Endothelial cell of umbilical vein (primary cell): ENCODE results near the gene CUX1. TPM values are rescaled to one million over a fixed set of nuclear protein-coding genes. Genes with fewer than 3 reads are reported as not detected.
"Not testable (repeated sequence)": the region's sequence is repeated elsewhere in the genome, so short reads cannot be mapped to it uniquely, and the experiment has no call there.

Source experiments
- BruUV-seq: library from RNA; stranded (reverse); fragments of 400-500 nt; replicated peaks from 2 replicates; lab custom pipeline; 2021; lab: Mats Ljungman, UMichigan
- CTCF ChIA-PET: fragments of 300-600, 350-600 bp; sonication (Branson Sonifier 250); formaldehyde crosslinking; loops from one replicate; lab custom pipeline; 2021; ENCODE audit warnings: antibody characterized with exemption, inconsistent platforms; lab: Charles Lee
- POLR2A ChIA-PET: fragments of 300-600, 350-600 bp; sonication (Branson Sonifier 250); formaldehyde crosslinking; loops from one replicate; lab custom pipeline; 2021; ENCODE audit warnings: antibody characterized with exemption, inconsistent platforms; lab: Charles Lee
- DNase-seq: peaks from one replicate; pipeline ENCODE4 v3.0.0-alpha.2; 2011; ENCODE audit warnings: low read depth, low spot score
- FAIRE-seq: peaks from 2 replicates; lab custom pipeline; 2011; peaks lifted over from hg19 to GRCh38; lab: Jason Lieb, UNC
- H2AFZ ChIP-seq: 2 replicates; pipeline ENCODE4 v1.6.0; 2012; ENCODE audit warnings: low read depth, low read length, control low read depth, inconsistent platforms
- H3K27ac ChIP-seq: 2 replicates; pipeline ENCODE4 v1.5.1; 2011; ENCODE audit warnings: low read depth, mild to moderate bottlenecking, control low read depth, low read length, moderate library complexity; ENCODE audit not compliant: insufficient read depth
- H3K27me3 ChIP-seq, 2 experiments: 2 replicates each; pipeline versions ENCODE4 v1.6.0 to v1.6.1; 2011; ENCODE audit warnings: low read length in 2 of 2, mixed read lengths in 1 of 2; ENCODE audit not compliant: control insufficient read depth in 2 of 2, insufficient read depth in 2 of 2
- H3K36me3 ChIP-seq, 2 experiments: 2 replicates in 1 of 2; 3 replicates in 1 of 2; pipeline ENCODE4 v1.5.1; 2011; ENCODE audit warnings: low read length in 2 of 2, mild to moderate bottlenecking in 1 of 2, moderate library complexity in 1 of 2; ENCODE audit not compliant: control insufficient read depth in 2 of 2, insufficient read depth in 2 of 2; ENCODE audit errors: extremely low read depth in 1 of 2
- H3K4me1 ChIP-seq: 3 replicates; pipeline ENCODE4 v1.5.1; 2011; ENCODE audit warnings: mild to moderate bottlenecking, low read length; ENCODE audit not compliant: control insufficient read depth, insufficient read depth; ENCODE audit errors: extremely low read depth
- H3K4me2 ChIP-seq: 2 replicates; pipeline ENCODE4 v1.6.1; 2011; ENCODE audit warnings: low read length, control low read depth, mixed read lengths; ENCODE audit not compliant: insufficient read depth
- H3K4me3 ChIP-seq, 3 experiments: fragments of 200-600 bp in 1 of 3; sonication (generic), shearing (Covaris generic) in 1 of 3; replicated peaks in 1 of 3; 2 replicates each; pipeline ENCODE4 v1.5.1; 2011 to 2016; ENCODE audit warnings: control low read depth in 3 of 3, low read length in 3 of 3, mild to moderate bottlenecking in 2 of 3, inconsistent platforms in 1 of 3, low read depth in 1 of 3, moderate library complexity in 1 of 3; ENCODE audit not compliant: insufficient read depth in 1 of 3
- H3K79me2 ChIP-seq: 2 replicates; pipeline ENCODE4 v1.6.0; 2012; ENCODE audit warnings: low read length, inconsistent platforms; ENCODE audit not compliant: control insufficient read depth, insufficient read depth
- H3K9ac ChIP-seq: replicated peaks from 2 replicates; pipeline ENCODE3; 2011; ENCODE audit warnings: low read length, control low read depth; ENCODE audit not compliant: insufficient read depth; ENCODE audit errors: extremely low read depth
- H3K9me1 ChIP-seq: replicated peaks from 3 replicates; pipeline ENCODE4 v1.6.0; 2011; ENCODE audit warnings: mild to moderate bottlenecking, low read length; ENCODE audit not compliant: control insufficient read depth, insufficient read depth; ENCODE audit errors: extremely low read depth
- H3K9me3 ChIP-seq: replicated peaks from 2 replicates; pipeline ENCODE4 v1.5.1; 2012; ENCODE audit warnings: low read length, inconsistent platforms; ENCODE audit not compliant: control insufficient read depth, insufficient read depth
- H4K20me1 ChIP-seq: replicated peaks from 2 replicates; pipeline ENCODE3; 2011; ENCODE audit warnings: mild to moderate bottlenecking, low read length; ENCODE audit not compliant: control insufficient read depth, insufficient read depth; ENCODE audit errors: extremely low read depth
- CTCF ChIP-seq, 2 donors: IDR thresholded peaks; 1 replicate in 1 of 2; 2 replicates in 1 of 2; pipeline ENCODE4 v1.5.1; 2011; ENCODE audit warnings: low read length in 2 of 2, mild to moderate bottlenecking in 2 of 2, moderate library complexity in 2 of 2, control low read depth in 1 of 2, inconsistent platforms in 1 of 2, low read depth in 1 of 2; ENCODE audit not compliant: insufficient read depth in 1 of 2; ENCODE audit errors: extremely low read depth in 1 of 2
- EZH2 ChIP-seq: IDR thresholded peaks from 2 replicates; pipeline ENCODE4 v1.6.1; 2012; ENCODE audit warnings: borderline replicate concordance, low read depth, mild to moderate bottlenecking, moderate library complexity, low read length, inconsistent platforms; ENCODE audit not compliant: severe bottlenecking
- FOS ChIP-seq: IDR thresholded peaks from 2 replicates; pipeline ENCODE4 v1.6.1; 2011; ENCODE audit warnings: mild to moderate bottlenecking, low read length, moderate library complexity, borderline replicate concordance; ENCODE audit not compliant: insufficient read depth
- GATA2 ChIP-seq: IDR thresholded peaks from 2 replicates; pipeline ENCODE4 v1.7.0; 2011; ENCODE audit warnings: low read depth, mild to moderate bottlenecking, moderate library complexity, mixed read lengths, low read length; ENCODE audit not compliant: insufficient read length, insufficient read depth
- MAX ChIP-seq: IDR thresholded peaks from 2 replicates; pipeline ENCODE4 v1.6.1; 2011; ENCODE audit not compliant: insufficient read depth, insufficient read length
- POLR2A ChIP-seq: IDR thresholded peaks from 2 replicates; pipeline ENCODE4 v1.6.1; 2012; ENCODE audit warnings: low read depth, mild to moderate bottlenecking, control low read depth, low read length
- dilution Hi-C: fragments of 300-500 bp; cut with MboI; formaldehyde crosslinking; loops from one replicate; pipeline ENCODE4 v1.15.0; 2019; ENCODE audit warnings: low sequenced_read_pairs; ENCODE audit not compliant: extremely low pct_ligation_motif_present
- intact Hi-C: fragments of 100-400 bp; cut with micrococcal nuclease; formaldehyde crosslinking; loops from one replicate; pipeline ENCODE4 v1.10.0; 2022
- polyA plus RNA-seq, 4 experiments: library from polyadenylated mRNA; depleted of rRNA in 3 of 4; stranded (reverse) in 3 of 4; unstranded in 1 of 4; fragments of >200 nt; gene quantifications; 2 replicates each; pipeline versions ENCODE4 v1.2.1 to v1.2.3, GENCODE V29; 2011 to 2012; ENCODE audit warnings: missing spikeins in 1 of 4
- total RNA-seq: library from RNA; stranded (reverse); gene quantifications from 2 replicates; pipeline ENCODE4 v1.2.3, GENCODE V29; 2021

CUX1 gene
- total and polyA plus RNA-seq, 2 donors (not counting 3 experiments of a cell fraction or from before 2014, with no cell fraction given): 13.8 to 49.8 TPM

- H3K36me3 ChIP-seq: no peaks in the 10 kb centered on the region
- intact Hi-C loops (no loop called here), dilution Hi-C loops (no loop called here)
- no peaks in the 10 kb centered on the region for H3K27me3 ChIP-seq
- CTCF ChIA-PET: no interaction called here
- DNase-seq (no peak), FAIRE-seq (no peak)
- H4K20me1 ChIP-seq: no peaks in the 10 kb centered on the region
- no peaks in the 10 kb centered on the region for H3K9me1 ChIP-seq
- H3K79me2 ChIP-seq: peaks cover 21% of the 10 kb centered on the region
- H3K4me3 ChIP-seq: no peak overlapping the region
- POLR2A ChIA-PET: no interaction called here
- no peak overlapping the region for H3K27ac ChIP-seq
- no peak overlapping the region for H3K9ac ChIP-seq
- H3K9me3 ChIP-seq: no peaks in the 10 kb centered on the region
- TF ChIP-seq EZH2: no peak
- no peak for TF ChIP-seq CTCF (IDR thresholded peaks at IDR 0.05; ENCODE audit: extremely low read depth in 1 of 2, insufficient read depth in 1 of 2, low read depth in 1 of 2, low read length in 2 of 2)
- no peak for TF ChIP-seq POLR2A
- no peak for TF ChIP-seq MAX
- no peak for TF ChIP-seq GATA2
- no peak for TF ChIP-seq FOS
- H2AFZ ChIP-seq: no peak overlapping the region
- BruUV-seq: no TSS peak
- no peak overlapping the region for H3K4me2 ChIP-seq
- peaks cover 30% of the 10 kb centered on the region for H3K4me1 ChIP-seq
These were observed 68.2 kb downstream of the CUX1 start for GRCh38 chr7:101885597-101885955.

- not testable (repeated sequence) for H3K9me3 ChIP-seq, FAIRE-seq
- CTCF ChIA-PET: interaction anchor here (0.7 kb wide), 1 partner anchor 31 kb away, joined by 3 read pairs; no protein-coding TSS in a partner anchor
These were observed 69.9 kb downstream of the CUX1 start for GRCh38 chr7:101887352-101887751.

GRCh38 chr7:101888564-101888963 is 71.1 kb downstream of the CUX1 start:
- H3K79me2 ChIP-seq: peaks cover 21% of the 10 kb centered on the region
- dilution Hi-C loops, POLR2A ChIA-PET, H2AFZ ChIP-seq, H4K20me1 ChIP-seq, H3K4me1 ChIP-seq, H3K9me3 ChIP-seq, DNase-seq, BruUV-seq, H3K4me2 ChIP-seq, H3K27me3 ChIP-seq, H3K9me1 ChIP-seq, H3K36me3 ChIP-seq, H3K27ac ChIP-seq, H3K9ac ChIP-seq, H3K4me3 ChIP-seq, intact Hi-C loops: not testable (repeated sequence)
- CTCF ChIA-PET: interaction anchor here (0.6 kb wide), 2 partner anchors 30 to 155 kb away, joined by 3 read pairs; no protein-coding TSS in a partner anchor
- FAIRE-seq: peak; percentile 26

More at GRCh38 chr7:101887352-101887751, 69.9 kb downstream of the CUX1 start:
- H3K9me1 ChIP-seq, H3K9ac ChIP-seq, H4K20me1 ChIP-seq, DNase-seq, intact Hi-C loops, H3K36me3 ChIP-seq, H3K4me2 ChIP-seq, H3K27me3 ChIP-seq, BruUV-seq, H3K4me3 ChIP-seq, dilution Hi-C loops, H2AFZ ChIP-seq, H3K27ac ChIP-seq: not testable (repeated sequence)
- POLR2A ChIA-PET: interaction anchor here (0.6 kb wide), 3 partner anchors 69 to 302 kb away, joined by 3 to 8 read pairs (median 6); partner anchors contain the start of gene CUX1
- Histone ChIP-seq H3K4me1 (peaks cover 12% of the 10 kb centered on the region), H3K79me2 (peaks cover 20% of the 10 kb centered on the region)
